Non-pigmented ciliary epithelial cell (primary cell): ENCODE measurements around the gene DNAAF1.

Experiments used
- DNase-seq: peaks from one replicate; pipeline ENCODE4 v3.0.0-alpha.2; 2010; ENCODE audit warnings: low read depth

DNAAF1 gene

DNA sequence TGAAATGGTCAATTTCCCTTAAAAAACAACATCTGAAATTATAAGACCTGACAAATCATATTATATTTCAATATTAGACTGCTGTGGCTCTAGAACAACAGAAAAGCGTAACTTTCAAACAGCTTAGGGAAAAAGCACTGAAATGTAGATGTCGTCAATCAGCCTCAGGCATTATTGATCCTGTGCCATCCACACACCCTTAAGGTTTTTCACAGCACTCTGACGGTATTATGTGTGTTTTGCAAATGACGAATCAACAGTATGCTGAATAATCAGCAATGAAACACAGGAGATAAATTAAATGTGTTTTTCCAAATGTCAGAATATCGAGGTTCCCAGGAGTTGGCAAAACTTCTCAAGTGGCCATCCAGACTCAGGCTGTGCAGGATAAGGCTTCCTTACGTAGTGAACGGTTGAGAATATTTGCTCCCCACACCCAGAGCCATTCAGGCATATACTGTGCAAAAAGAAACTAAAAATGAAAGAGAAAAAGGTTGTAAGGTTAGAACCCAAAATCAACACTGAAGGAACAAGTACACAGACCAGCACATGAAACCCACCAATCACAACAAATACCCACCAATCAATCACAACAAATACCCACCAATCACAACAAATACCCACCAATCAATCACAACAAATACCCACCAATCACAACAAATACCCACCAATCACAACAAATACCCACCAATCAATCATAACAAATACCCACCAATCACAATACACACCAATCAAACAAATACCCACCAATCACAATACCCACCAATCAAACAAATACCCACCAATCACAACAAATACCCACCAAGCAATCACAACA lies 20.6 kb upstream of the DNAAF1 start:
- DNase-seq: no peak

DNA sequence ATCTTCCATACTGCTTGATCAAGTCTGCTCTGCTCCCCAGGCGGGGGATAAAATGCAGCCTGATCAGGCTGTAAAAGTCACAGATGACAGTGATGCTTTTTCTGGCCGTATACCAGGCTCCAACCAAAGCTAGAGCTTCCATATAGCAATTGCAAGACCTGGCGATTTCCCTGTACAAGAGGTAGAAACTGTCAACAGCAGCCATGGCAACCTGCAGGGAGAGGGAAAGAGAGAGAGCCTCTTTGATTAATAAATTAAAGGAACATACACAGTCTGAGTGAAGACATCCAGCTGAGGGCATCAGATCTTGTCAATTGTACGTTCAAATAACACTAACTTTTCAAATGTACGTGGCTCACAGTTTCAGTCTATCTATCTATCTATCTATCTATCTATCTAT lies 14.0 kb upstream of the DNAAF1 start:
- no peak for DNase-seq

DNA sequence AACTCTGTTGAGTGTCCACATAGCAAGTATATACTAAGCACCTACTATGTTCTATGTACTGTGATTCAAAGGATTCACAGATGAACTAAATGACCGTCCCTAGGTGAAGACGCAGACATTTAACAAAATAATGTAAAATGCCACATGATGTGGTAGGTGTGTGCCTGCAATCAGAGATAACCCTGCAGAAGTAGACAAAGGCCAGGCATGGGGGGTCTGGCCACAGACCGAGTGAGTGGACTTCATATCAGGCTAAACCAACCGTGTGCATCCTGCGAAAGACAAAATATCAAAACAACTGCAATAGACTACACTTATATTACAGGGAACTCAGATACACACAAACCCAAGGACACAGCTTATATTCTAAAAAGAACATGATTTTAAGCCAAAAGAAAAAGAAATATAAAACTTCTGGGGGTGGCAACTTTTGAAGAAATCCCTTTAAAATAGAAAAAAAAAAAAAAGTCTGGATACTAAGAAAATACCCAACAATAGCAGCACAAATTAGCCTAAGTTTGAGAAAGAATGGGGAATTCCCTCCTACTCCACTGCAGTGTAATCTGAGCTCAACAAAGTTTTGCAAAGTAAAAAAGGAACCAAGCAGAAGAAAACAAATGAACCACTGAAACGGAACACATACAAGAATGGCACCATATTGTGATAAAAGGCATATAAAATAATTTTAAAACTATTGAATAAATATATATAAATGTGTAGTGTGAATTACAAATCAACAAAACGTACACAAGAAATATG lies 12.4 kb upstream of the DNAAF1 start:
- no peak for DNase-seq

DNA sequence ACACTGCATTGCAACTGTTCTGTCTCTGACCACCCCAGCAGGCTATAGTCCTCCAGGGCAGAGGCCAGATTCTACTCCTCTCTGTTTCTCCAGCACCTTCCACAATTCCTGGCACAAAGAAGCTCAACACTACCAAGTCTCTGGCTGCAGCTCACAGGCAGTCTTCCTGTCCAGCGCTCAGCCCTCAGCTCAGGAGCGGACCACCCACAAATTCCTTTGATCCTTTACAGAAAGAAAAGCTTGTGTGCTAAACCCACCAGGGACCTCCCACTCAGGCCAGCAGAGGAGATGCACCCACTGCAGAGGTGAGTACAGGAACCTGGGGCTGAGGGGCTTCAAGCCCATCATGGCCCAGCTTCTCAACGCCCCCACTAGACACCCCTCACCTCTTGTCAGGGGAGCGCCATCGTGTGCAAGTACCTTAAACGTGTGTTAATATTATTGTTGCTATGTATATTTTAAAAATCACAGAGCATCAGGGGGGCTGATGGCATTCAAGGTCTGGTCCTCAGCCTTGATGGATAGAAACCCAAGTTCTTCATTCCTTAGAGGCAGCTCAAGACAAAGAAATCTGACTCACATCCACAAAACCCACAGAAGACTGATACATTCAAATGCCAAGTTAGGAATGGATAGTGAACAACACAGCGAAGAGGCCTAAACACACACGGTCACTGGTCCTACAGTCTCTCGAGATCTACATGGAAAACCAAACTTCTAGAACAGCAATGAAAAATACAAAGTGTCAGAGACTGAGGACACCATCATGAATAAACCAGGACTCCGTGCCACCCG lies 8.6 kb upstream of the DNAAF1 start:
- DNase-seq: no peak

DNA sequence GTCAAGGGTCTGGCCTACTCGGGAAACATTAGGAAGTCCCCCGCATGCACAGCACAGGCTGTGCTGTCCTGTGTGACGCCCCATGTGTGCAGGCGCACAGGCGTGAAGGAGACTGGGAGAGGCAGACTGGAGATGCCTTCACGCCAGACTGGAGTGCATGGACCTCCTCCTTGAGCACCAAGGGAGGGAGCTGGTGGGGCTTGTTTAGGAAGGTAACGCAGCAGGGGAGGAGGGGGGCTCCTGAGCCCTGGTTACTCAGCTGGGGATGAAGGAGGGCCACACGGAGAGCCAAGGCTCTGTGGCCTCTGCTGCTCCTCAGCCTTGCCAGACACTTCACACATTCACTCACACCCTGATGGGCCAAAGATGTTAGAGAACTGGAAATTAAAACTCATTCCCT lies 7.8 kb upstream of the DNAAF1 start:
- no peak for DNase-seq

DNA sequence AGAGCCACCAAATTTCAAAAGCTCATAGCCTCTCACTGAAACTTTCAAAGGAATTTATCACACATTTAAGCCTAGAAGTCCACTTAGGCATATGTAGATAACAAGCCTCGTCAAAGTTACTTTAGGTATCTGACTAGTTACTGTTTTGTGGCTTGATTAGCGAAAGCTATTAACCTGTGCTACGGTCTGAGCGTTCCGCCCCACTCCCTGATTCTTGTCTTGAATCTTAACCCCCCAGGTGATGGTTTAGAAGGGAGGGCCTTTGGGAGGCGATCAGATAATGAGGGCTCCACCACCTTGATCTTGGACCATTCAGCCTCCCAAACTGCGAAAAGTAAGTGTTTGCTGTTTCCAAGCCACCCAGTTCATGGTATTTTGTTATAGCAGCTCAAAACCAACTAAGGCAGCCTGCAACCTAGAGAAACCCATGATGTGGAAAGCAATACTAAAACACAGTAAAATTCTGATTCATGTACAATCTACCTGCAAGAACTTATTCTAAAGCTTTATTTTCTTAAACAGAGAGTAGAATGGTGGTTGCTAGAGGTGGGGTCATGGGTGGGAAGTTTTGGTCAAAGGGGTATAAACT lies 7.2 kb upstream of the DNAAF1 start:
- no peak for DNase-seq

DNA sequence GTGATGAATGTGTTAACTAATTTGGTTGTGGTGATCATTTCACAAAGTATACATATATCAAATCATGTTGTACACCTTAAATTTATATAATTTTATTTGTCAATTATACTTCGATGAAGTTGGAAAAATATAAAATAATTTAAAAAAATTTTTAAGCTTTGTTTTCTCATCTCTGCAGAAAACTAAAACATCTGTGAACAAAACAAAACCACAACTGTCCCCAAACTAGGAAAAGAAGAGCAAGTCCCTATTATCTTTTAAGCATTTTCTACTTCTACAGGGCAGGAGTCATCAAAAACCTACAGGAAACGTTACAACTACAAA lies 6.6 kb upstream of the DNAAF1 start:
- DNase-seq: no peak

DNA sequence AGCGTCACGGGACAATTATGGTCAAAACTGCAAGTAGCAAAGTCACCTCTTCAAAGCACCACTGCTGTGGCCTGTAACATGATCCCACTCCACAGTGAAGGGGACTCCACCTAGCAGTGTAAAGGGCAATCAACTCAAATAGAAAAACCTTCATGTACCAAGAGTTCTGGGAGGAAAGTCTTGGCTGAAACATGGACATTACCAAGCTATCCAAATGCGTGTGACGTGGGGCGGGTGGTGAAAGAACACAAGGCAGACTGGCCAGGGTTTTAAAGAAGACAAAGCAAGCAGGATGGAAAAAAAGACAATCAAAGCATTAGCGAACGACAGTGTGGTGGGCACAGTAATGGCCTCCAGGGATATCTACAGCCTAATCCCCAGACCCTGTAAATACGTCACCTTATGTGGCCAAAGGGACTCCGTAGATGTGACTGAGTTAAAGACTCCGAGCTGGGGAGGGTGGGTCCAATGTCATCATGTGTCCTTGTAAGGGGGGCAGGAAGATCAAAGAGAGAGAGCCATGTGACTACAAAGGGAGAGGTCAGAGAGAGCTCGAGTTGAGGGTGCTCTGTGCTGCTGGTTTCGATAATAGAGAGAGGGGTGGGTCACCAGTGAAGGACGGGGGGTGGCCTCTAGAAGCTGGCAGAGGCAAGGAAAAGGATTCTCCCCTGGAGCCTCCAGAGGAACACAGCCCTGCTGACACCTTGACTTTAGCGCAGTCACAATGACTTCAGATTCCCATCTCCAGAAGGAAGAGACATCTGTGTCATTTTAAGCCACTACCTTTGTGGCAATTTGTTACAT lies 6.1 kb upstream of the DNAAF1 start:
- DNase-seq: no peak

DNA sequence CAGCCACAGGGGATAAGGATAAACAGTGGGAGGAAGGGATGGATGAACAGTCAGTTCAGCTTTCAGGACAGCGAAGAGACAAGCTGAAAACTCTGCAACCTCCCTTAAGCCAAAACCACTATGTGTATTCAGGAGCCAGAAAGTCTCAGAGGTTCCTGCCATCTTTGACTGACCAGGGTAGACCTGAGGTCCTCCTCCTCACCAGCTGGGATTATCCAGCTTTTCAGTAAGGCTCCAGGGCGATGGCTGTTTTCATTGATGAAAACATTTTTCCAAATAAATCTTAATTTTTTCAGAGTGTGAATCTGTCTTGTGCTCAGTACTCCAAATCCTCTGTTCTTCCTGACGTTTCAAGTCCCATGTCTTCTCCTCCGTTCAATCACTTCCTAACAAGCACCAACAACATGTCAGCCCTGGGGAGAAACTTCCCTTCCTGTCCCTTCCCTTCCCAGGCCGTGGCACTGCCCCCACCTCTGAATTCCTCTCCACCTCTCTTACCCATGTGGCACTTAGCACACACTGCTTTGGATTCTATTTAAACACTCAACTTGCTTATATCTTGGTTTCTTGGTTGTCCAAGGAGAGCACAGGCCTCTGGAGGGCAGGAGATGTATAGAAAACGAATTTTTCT lies 5.4 kb upstream of the DNAAF1 start:
- DNase-seq: no peak

DNA sequence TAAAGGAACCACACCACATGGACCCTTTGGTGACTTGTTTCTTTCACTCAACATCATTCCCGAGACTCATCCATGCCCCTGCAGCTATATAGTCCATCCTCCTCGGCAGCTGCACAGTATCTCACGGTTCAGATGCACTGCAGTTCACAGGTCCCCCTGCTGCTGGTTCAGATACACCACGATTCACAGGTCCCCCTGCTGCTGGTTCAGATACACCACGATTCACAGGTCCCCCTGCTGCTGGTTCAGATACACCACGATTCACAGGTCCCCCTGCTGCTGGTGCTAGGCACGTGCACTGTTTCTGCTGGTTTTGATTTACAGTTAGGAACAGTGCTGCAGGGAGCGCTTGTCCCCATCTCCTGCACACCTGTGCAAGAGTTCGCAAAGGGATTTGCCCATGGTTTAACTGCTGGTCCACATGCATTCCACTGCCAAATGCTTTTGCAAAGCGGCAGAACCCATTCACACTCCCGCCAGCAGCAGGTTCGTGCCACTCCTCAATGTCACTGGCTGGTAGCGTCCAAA lies 3.9 kb upstream of the DNAAF1 start:
- DNase-seq: no peak

DNA sequence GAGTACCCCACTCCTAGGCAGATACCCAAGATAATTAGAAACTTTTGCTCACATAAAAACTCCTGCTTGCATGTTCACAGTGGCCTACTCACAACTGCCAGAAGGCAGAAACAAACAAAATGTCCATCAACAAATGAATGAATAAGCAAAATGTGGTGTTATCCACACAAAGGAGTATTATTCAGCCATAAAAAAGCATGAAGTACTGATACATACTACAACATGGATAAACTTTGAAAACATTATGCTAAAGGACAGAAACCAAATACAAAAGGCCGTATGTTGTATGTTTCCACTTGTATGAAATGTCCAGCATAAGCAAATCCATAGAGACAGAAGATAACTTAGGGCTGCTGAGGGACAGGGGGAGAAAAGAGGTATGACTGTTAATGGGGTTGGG lies 2.0 kb upstream of the DNAAF1 start:
- no peak for DNase-seq

DNA sequence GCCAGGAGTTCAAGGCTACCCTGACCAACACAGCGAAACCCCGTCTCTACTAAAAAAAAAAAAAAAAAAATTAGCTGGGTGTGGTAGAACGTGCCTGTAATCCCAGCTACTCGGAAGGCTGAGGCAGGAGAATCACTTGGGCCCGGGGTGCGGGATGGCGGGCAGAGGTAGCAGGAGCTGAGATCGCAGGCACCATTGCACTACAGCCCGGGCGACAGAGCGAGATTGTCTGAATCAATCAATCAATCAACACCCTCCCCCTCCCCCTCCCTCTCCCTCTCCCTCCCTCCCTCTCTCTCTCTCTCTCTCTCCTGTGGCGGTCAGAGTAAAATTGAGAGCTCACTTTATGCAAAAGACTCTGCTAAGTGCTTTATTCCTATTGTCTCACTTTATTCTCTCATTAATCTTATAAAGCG lies 1.3 kb upstream of the DNAAF1 start:
- DNase-seq: no peak

DNA sequence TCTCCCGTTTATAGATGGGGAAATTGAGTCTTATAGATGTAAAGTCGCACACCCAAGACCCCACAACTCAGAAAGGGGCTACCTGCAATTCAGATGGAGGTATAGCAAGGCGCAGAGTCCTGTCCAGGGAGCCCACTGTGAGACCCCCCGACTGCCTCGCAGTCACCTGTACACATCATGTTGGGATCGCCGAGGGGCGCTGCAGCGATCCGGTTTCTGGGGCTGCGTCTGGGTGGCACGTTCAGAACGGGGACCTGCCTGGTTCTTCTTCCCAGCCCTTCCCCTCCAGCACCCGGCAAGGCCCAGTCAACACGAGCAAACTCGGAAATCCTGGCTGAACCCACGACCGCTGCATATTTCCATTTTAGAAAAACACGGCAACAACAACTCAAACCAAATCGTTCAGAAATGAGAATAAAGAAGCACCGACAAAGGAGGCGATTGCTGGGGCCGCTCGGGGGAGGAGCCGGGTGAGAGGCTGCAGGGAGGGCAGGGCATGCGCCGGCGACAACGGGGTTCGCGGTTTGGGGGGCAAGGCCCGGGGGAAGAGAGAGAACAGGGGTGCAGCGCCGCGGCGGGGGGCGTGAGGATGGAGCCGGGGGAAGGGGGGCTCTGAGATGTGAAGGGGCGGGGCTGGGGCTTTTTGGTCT lies 774 bp upstream of the DNAAF1 start:
- no peak for DNase-seq

DNA sequence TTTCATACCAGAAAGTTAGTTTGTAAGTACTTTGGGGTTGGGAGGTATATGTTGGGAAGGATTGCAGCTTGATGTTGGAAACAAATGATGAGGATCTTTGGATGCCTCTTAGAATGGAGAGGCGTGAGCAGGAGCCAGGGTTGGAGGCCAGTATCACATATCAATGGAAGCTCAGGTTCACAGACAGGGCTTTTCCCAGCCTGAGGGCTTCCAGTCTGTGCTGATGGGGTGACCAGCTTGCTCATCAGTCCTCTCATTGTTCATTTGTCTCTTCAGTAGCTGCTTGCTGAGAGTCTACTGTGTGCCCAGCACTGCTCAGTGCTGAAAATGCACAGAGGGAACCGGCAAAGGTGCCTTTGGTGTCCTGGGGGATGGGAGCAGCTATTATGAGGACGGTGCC lies 5.8 kb downstream of the DNAAF1 start:
- DNase-seq: no peak

DNA sequence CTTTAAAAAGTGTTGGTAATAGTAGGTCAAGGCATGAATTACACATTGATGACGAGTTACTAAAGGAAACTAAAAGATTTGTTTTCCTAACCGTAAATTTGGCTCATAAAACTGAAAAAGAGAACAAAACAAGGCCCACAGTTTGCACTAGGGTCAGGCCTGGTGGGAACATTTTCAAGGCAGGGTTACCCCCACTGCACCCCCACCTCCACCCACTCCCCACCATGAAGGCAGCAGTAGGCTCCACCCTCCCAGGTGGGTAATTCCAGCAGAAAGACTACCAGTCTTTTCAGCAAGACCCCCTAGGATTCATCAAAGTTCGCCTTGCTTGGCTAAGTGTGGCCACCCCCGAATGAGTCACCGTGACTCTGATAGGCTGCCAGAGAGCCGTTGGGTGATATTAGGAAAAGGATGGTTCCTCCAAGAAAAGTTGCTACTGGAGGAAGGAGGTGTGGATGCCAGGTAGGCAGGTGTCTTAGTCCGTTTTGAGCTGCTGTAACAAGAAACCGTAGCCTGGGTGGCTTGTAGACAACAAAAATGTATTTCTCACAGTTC lies 8.6 kb downstream of the DNAAF1 start:
- no peak for DNase-seq

DNA sequence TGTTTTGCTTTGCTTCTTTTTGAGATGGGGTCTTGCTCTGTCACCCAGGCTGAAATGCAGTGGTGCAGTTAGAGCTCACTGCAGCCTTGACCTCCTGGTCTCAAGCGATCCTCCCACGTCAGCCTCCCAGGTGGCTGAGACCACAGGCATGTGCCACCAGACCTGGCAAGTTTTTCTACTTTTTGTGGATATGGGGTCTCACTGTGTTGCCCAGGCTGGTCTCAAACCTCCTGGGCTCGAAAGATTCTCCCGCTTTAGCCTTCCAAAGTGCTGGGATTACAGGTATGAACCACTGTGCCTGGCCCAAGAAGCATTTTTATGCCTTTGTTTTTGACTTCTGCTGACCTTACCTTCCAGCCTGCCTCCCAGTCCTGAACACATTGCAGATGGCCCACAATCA lies 10.1 kb downstream of the DNAAF1 start:
- no peak for DNase-seq

DNA sequence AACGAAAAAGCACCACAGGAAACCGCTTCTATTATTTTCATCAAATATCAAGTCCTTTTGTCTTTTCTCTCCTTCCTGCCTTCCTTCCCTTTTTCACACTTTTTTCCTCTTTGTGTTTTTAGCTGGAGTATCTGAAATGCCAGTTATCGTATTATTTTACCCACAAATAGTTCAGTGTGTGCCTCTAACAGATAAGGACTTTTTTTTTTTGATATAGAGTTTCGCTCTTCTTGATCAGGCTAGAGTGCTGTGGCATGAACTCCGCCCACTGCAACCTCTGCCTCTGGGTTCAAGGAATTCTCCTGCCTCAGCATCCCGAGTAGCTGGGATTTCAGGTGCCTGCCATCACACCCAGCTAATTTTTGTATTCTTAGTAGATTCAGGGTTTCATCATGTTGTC lies 10.7 kb downstream of the DNAAF1 start:
- DNase-seq: no peak

DNA sequence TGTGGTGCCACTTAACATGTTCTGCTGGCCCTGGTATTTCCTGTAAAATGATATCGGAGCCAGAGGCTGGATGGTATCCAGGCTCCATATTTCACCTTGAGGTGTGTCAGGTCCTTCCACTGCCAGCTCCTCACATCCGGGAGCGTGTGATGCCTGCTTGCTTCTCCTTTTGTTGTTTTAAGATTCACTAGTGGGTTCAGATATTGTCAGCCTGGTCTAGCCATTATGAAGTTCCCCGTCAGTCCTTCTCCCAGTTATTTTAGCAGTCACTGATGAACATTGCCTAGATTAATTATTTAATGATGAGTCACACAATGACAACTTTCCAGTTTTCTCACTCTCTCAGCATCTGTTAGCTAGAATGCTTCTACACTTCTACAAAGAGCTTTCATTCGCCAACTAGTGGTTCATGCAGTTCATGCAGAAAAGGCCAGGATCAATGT lies 11.3 kb downstream of the DNAAF1 start:
- no peak for DNase-seq

DNA sequence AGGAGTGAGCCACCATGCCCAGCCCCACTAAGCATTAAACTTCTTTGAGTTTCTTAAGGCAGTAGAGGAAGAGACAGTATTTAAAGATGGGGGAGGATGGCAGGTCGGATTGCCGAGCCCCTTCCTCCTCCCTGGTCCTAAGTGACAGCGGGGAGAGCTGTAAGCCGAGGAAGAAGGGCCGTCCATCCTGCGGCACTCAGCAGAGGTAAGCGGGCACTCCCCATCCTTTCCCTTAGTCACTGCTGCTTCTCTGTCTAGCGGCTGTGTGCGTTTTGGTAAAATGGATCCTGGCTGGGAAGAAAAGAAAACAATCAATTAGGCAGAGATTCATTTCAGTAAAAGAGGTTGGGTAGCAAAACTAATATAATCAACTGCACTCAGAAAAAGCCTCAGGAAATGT lies 13.9 kb downstream of the DNAAF1 start:
- DNase-seq: no peak

DNA sequence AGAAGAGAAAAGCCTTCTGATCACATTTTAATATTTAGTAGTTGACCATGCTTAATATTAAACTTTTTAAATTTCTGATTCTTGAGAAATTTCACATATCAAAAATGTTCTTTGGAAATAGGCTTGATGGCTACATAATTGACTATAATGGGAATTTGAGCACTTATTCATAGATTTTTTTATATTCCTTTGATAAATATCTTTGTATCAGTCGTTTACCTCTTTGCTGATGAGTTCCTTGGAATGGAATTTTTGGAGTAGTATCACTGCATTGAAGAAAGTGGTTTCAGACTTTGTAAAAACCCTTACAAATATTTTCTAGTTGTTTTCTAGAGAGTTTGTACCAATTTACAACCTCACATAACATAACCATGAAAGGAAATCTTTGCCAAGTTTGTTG lies 14.7 kb downstream of the DNAAF1 start:
- DNase-seq: no peak
